ENCODE results near the gene ODAD4.

- TF ChIP-seq CTCF (IDR thresholded peaks at IDR 0.05) (no peak), POLR2A (IDR thresholded peaks at IDR 0.05) (no peak)
Observed at GRCh38 chr17:42005166-42005565, 74.7 kb downstream of the ODAD4 start.
